Type B pancreatic cell (in vitro differentiated cells): ENCODE results near the gene RBM20. TPM values are rescaled to one million over a fixed set of nuclear protein-coding genes. Genes with fewer than 3 reads are reported as not detected.

Experiments
- DNase-seq: peaks from one replicate; pipeline ENCODE4 v3.0.0; 2021; ENCODE audit warnings: mixed read lengths; ENCODE audit not compliant: unreplicated experiment; ENCODE audit errors: extremely low spot score
- H3K27ac Mint-ChIP-seq: 2 replicates; pipeline ENCODE4 v1.8.0; 2021; ENCODE audit warnings: mild to moderate bottlenecking, mixed read lengths
- H3K27me3 Mint-ChIP-seq: 2 replicates; pipeline ENCODE4 v1.8.0; 2021; ENCODE audit warnings: mixed read lengths
- H3K36me3 Mint-ChIP-seq: 2 replicates; pipeline ENCODE4 v1.8.0; 2021; ENCODE audit warnings: mixed read lengths
- H3K4me1 Mint-ChIP-seq: one replicate; pipeline ENCODE4 v1.8.0; 2021; ENCODE audit warnings: mixed read lengths; ENCODE audit not compliant: unreplicated experiment
- H3K4me3 Mint-ChIP-seq: 2 replicates; pipeline ENCODE4 v1.8.0; 2021; ENCODE audit warnings: mild to moderate bottlenecking, mixed read lengths
- H3K9me3 Mint-ChIP-seq: 2 replicates; pipeline ENCODE4 v1.8.0; 2021; ENCODE audit warnings: mixed read lengths
- total RNA-seq: library from RNA; stranded (reverse); gene quantifications from 2 replicates; pipeline ENCODE4 v1.2.1, GENCODE V29; 2021; ENCODE audit warnings: low replicate concordance
- TF ChIP-seq, protein P1 (sequence below): fragments of 200-600 bp; sonication (generic); conservative IDR thresholded peaks from 2 replicates; pipeline ENCODE4 v1.5.0; 2021; ENCODE audit warnings: antibody characterized with exemption, mild to moderate bottlenecking

The RBM20 gene
- total RNA-seq, 1 donor from 2014 or later = 5.2 TPM

DNA sequence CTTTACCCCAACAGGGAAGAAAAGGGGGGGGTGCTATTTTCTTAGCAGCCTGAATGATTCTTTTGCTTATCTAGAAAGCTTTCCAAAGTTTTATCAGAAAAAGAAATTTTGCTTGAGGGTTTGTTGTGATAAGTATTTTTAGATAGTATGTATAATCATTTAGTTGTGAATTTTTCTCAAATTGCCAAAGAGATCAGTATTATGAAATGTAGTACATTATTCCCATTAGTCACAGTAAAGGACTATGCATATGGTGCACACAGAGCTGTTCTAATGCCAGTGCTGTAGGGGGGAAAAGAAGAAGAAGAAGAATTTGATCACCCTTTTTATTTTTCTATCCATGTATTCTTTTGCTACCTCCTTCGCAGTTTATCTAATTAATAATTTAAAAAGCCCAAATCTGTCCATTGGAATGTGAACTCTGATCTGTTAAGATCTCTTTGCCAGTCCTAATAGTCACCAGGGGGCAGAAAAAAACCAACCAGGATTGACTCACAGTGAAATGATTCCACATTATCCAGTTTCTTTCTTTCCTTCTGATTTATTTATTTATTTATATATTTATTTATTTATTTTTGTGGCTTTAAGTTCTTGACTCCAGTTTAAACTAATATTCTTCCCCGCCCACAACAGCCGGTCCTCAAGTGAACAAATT, 4.7 kb downstream of the RBM20 start:
- DNase-seq = no peak
- Mint-ChIP-seq H3K4me3 (no peak overlapping the region), H3K27ac (no peak overlapping the region), H3K27me3 (peaks cover 36% of the 10 kb centered on the region), H3K36me3 (no peaks in the 10 kb centered on the region), H3K4me1 (peaks cover 28% of the 10 kb centered on the region), H3K9me3 (no peaks in the 10 kb centered on the region)
- TF ChIP-seq, protein P1, sequence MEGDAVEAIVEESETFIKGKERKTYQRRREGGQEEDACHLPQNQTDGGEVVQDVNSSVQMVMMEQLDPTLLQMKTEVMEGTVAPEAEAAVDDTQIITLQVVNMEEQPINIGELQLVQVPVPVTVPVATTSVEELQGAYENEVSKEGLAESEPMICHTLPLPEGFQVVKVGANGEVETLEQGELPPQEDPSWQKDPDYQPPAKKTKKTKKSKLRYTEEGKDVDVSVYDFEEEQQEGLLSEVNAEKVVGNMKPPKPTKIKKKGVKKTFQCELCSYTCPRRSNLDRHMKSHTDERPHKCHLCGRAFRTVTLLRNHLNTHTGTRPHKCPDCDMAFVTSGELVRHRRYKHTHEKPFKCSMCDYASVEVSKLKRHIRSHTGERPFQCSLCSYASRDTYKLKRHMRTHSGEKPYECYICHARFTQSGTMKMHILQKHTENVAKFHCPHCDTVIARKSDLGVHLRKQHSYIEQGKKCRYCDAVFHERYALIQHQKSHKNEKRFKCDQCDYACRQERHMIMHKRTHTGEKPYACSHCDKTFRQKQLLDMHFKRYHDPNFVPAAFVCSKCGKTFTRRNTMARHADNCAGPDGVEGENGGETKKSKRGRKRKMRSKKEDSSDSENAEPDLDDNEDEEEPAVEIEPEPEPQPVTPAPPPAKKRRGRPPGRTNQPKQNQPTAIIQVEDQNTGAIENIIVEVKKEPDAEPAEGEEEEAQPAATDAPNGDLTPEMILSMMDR = no peak

DNA sequence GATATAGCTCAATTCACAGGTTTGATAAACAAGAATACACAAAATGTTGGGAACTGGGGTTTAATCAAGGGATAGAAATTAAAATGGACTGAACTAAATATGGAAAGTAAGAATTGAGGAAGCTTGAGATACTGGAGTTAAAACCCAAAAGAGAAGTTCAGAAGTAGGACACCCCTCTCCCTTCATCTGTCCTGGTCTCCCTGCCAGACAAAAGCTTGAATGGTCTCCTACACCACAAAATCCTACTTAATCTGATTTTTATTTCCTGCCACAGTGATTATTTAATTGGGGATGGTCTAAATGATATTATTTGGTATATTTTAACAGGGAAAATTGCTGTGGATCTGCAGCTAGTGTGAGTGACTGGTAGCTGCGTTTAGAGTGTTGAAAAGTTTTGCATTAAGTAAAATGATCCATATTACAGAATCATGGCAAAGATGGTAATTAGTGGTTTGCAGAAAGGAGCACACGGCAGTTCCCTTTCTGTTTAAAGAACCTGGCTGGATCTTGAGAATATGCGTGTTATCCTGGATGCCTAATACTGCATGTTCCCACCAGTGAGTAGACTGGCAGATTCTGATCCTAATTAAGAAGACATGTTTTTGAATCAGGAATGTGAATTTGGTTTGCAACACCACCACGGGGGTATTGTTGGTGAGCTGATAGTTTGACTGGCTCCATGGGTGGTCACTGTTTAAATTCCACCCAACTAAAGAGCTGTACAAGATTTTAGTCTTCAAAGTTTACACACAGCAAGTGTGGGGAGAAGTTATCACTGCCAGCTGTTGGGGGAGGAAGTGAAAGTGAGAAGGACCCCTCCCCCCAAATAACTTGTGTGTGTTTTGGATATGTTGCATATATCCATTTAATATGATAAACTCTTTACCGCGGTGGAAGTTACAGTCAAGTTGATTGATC, 5.5 kb downstream of the RBM20 start:
- Mint-ChIP-seq H3K4me1 (peaks cover 28% of the 10 kb centered on the region), H3K4me3 (no peak overlapping the region), H3K36me3 (no peaks in the 10 kb centered on the region), H3K27ac (no peak overlapping the region), H3K9me3 (no peaks in the 10 kb centered on the region), H3K27me3 (peaks cover 34% of the 10 kb centered on the region)
- DNase-seq = no peak
- TF ChIP-seq, protein P1 = no peak

GRCh38 chr10:110650265-110650668, 6.1 kb downstream of the RBM20 start:
- Mint-ChIP-seq H3K9me3 (no peaks in the 10 kb centered on the region), H3K4me1 (peaks cover 28% of the 10 kb centered on the region), H3K36me3 (no peaks in the 10 kb centered on the region), H3K27me3 (peaks cover 27% of the 10 kb centered on the region), H3K27ac (no peak overlapping the region), H3K4me3 (no peak overlapping the region)
- TF ChIP-seq, protein P1 = no peak
- no peak for DNase-seq

- no peak overlapping the region for H3K27ac Mint-ChIP-seq
- no peaks in the 10 kb centered on the region for H3K36me3 Mint-ChIP-seq
- peaks cover 20% of the 10 kb centered on the region for H3K27me3 Mint-ChIP-seq
- peaks cover 29% of the 10 kb centered on the region for H3K4me1 Mint-ChIP-seq
- no peak overlapping the region for H3K4me3 Mint-ChIP-seq
- H3K9me3 Mint-ChIP-seq = no peaks in the 10 kb centered on the region
- DNase-seq = no peak
- TF ChIP-seq, protein P1 = no peak
Measured at GRCh38 chr10:110651044-110651958, 7.2 kb downstream of the RBM20 start.

DNA sequence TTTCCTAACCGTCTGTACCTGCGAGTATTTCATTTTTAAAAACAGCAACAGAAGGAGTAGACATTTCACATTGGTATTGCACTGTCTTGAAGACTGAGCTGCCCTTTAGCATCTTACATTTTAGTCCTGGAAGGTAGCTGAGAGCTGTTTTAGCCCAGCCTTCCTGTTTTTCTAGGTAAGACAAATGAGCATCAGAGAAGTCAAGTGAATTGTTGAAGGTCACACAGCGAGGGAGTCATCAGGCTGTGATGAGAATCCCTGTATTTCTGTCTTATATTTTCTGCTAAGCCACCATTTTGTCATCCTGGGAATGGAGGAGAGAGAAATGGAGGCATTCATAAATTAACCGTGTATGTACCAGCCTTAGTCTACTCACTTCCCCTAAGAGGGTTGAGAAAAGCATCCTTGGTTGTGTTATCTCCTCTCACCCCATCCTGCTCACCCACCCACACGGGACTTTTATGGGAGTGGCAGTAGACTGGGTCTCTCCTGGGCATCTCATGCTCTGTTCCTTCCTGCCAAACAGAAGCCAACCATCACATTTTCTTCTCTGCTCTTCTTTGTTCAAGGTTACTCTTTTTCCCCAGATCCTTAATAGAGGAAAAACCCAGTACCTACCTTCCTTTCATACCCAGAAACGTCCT, 8.5 kb downstream of the RBM20 start:
- peaks cover 14% of the 10 kb centered on the region for H3K27me3 Mint-ChIP-seq
- no peak overlapping the region for H3K4me3 Mint-ChIP-seq
- TF ChIP-seq, protein P1 = no peak

More for the DNA sequence above, 8.5 kb downstream of the RBM20 start:
- Mint-ChIP-seq H3K36me3 (no peaks in the 10 kb centered on the region), H3K9me3 (no peaks in the 10 kb centered on the region), H3K27ac (no peak overlapping the region), H3K4me1 (peaks cover 29% of the 10 kb centered on the region)
- no peak for DNase-seq
